Endothelial cell of umbilical vein (primary cell): ENCODE measurements around the gene MRTFA. TPM values are rescaled to one million over a fixed set of nuclear protein-coding genes. Genes with fewer than 3 reads are reported as not detected.

Experiments used
- BruUV-seq: library from RNA; stranded (reverse); fragments of 400-500 nt; replicated peaks from 2 replicates; lab custom pipeline; 2021; lab: Mats Ljungman, UMichigan
- CTCF ChIA-PET: fragments of 300-600, 350-600 bp; sonication (Branson Sonifier 250); formaldehyde crosslinking; loops from one replicate; lab custom pipeline; 2021; ENCODE audit warnings: antibody characterized with exemption, inconsistent platforms; lab: Charles Lee
- POLR2A ChIA-PET: fragments of 300-600, 350-600 bp; sonication (Branson Sonifier 250); formaldehyde crosslinking; loops from one replicate; lab custom pipeline; 2021; ENCODE audit warnings: antibody characterized with exemption, inconsistent platforms; lab: Charles Lee
- DNase-seq: peaks from one replicate; pipeline ENCODE4 v3.0.0-alpha.2; 2011; ENCODE audit warnings: low read depth, low spot score
- FAIRE-seq: peaks from 2 replicates; lab custom pipeline; 2011; peaks lifted over from hg19 to GRCh38; lab: Jason Lieb, UNC
- H2AFZ ChIP-seq: 2 replicates; pipeline ENCODE4 v1.6.0; 2012; ENCODE audit warnings: low read depth, low read length, control low read depth, inconsistent platforms
- H3K27ac ChIP-seq: 2 replicates; pipeline ENCODE4 v1.5.1; 2011; ENCODE audit warnings: low read depth, mild to moderate bottlenecking, control low read depth, low read length, moderate library complexity; ENCODE audit not compliant: insufficient read depth
- H3K27me3 ChIP-seq, 2 experiments: 2 replicates each; pipeline versions ENCODE4 v1.6.0 to v1.6.1; 2011; ENCODE audit warnings: low read length in 2 of 2, mixed read lengths in 1 of 2; ENCODE audit not compliant: control insufficient read depth in 2 of 2, insufficient read depth in 2 of 2
- H3K36me3 ChIP-seq, 2 experiments: 2 replicates in 1 of 2; 3 replicates in 1 of 2; pipeline ENCODE4 v1.5.1; 2011; ENCODE audit warnings: low read length in 2 of 2, mild to moderate bottlenecking in 1 of 2, moderate library complexity in 1 of 2; ENCODE audit not compliant: control insufficient read depth in 2 of 2, insufficient read depth in 2 of 2; ENCODE audit errors: extremely low read depth in 1 of 2
- H3K4me1 ChIP-seq: 3 replicates; pipeline ENCODE4 v1.5.1; 2011; ENCODE audit warnings: mild to moderate bottlenecking, low read length; ENCODE audit not compliant: control insufficient read depth, insufficient read depth; ENCODE audit errors: extremely low read depth
- H3K4me2 ChIP-seq: 2 replicates; pipeline ENCODE4 v1.6.1; 2011; ENCODE audit warnings: low read length, control low read depth, mixed read lengths; ENCODE audit not compliant: insufficient read depth
- H3K4me3 ChIP-seq, 3 experiments: fragments of 200-600 bp in 1 of 3; sonication (generic), shearing (Covaris generic) in 1 of 3; replicated peaks in 1 of 3; 2 replicates each; pipeline ENCODE4 v1.5.1; 2011 to 2016; ENCODE audit warnings: control low read depth in 3 of 3, low read length in 3 of 3, mild to moderate bottlenecking in 2 of 3, inconsistent platforms in 1 of 3, low read depth in 1 of 3, moderate library complexity in 1 of 3; ENCODE audit not compliant: insufficient read depth in 1 of 3
- H3K79me2 ChIP-seq: 2 replicates; pipeline ENCODE4 v1.6.0; 2012; ENCODE audit warnings: low read length, inconsistent platforms; ENCODE audit not compliant: control insufficient read depth, insufficient read depth
- H3K9ac ChIP-seq: replicated peaks from 2 replicates; pipeline ENCODE3; 2011; ENCODE audit warnings: low read length, control low read depth; ENCODE audit not compliant: insufficient read depth; ENCODE audit errors: extremely low read depth
- H3K9me1 ChIP-seq: replicated peaks from 3 replicates; pipeline ENCODE4 v1.6.0; 2011; ENCODE audit warnings: mild to moderate bottlenecking, low read length; ENCODE audit not compliant: control insufficient read depth, insufficient read depth; ENCODE audit errors: extremely low read depth
- H3K9me3 ChIP-seq: replicated peaks from 2 replicates; pipeline ENCODE4 v1.5.1; 2012; ENCODE audit warnings: low read length, inconsistent platforms; ENCODE audit not compliant: control insufficient read depth, insufficient read depth
- H4K20me1 ChIP-seq: replicated peaks from 2 replicates; pipeline ENCODE3; 2011; ENCODE audit warnings: mild to moderate bottlenecking, low read length; ENCODE audit not compliant: control insufficient read depth, insufficient read depth; ENCODE audit errors: extremely low read depth
- CTCF ChIP-seq, 2 donors: IDR thresholded peaks; 1 replicate in 1 of 2; 2 replicates in 1 of 2; pipeline ENCODE4 v1.5.1; 2011; ENCODE audit warnings: low read length in 2 of 2, mild to moderate bottlenecking in 2 of 2, moderate library complexity in 2 of 2, control low read depth in 1 of 2, inconsistent platforms in 1 of 2, low read depth in 1 of 2; ENCODE audit not compliant: insufficient read depth in 1 of 2; ENCODE audit errors: extremely low read depth in 1 of 2
- EZH2 ChIP-seq: IDR thresholded peaks from 2 replicates; pipeline ENCODE4 v1.6.1; 2012; ENCODE audit warnings: borderline replicate concordance, low read depth, mild to moderate bottlenecking, moderate library complexity, low read length, inconsistent platforms; ENCODE audit not compliant: severe bottlenecking
- FOS ChIP-seq: IDR thresholded peaks from 2 replicates; pipeline ENCODE4 v1.6.1; 2011; ENCODE audit warnings: mild to moderate bottlenecking, low read length, moderate library complexity, borderline replicate concordance; ENCODE audit not compliant: insufficient read depth
- GATA2 ChIP-seq: IDR thresholded peaks from 2 replicates; pipeline ENCODE4 v1.7.0; 2011; ENCODE audit warnings: low read depth, mild to moderate bottlenecking, moderate library complexity, mixed read lengths, low read length; ENCODE audit not compliant: insufficient read length, insufficient read depth
- JUN ChIP-seq: IDR thresholded peaks from 2 replicates; pipeline ENCODE4 v1.6.1; 2011; ENCODE audit warnings: borderline replicate concordance, low read depth; ENCODE audit not compliant: insufficient read length, insufficient read depth
- MAX ChIP-seq: IDR thresholded peaks from 2 replicates; pipeline ENCODE4 v1.6.1; 2011; ENCODE audit not compliant: insufficient read depth, insufficient read length
- MYC ChIP-seq: IDR thresholded peaks from one replicate; pipeline ENCODE4 v1.6.1; 2011; ENCODE audit warnings: mild to moderate bottlenecking, low read depth, low read length
- POLR2A ChIP-seq: IDR thresholded peaks from 2 replicates; pipeline ENCODE4 v1.6.1; 2012; ENCODE audit warnings: low read depth, mild to moderate bottlenecking, control low read depth, low read length
- POLR2AphosphoS5 ChIP-seq: IDR thresholded peaks from 2 replicates; pipeline ENCODE4 v1.6.1; 2012; ENCODE audit warnings: low read depth, mild to moderate bottlenecking, control low read depth, low read length, moderate library complexity; ENCODE audit not compliant: insufficient read depth
- dilution Hi-C: fragments of 300-500 bp; cut with MboI; formaldehyde crosslinking; loops from one replicate; pipeline ENCODE4 v1.15.0; 2019; ENCODE audit warnings: low sequenced_read_pairs; ENCODE audit not compliant: extremely low pct_ligation_motif_present
- intact Hi-C: fragments of 100-400 bp; cut with micrococcal nuclease; formaldehyde crosslinking; loops from one replicate; pipeline ENCODE4 v1.10.0; 2022
- polyA plus RNA-seq, 4 experiments: library from polyadenylated mRNA; depleted of rRNA in 3 of 4; stranded (reverse) in 3 of 4; unstranded in 1 of 4; fragments of >200 nt; gene quantifications; 2 replicates each; pipeline versions ENCODE4 v1.2.1 to v1.2.3, GENCODE V29; 2011 to 2012; ENCODE audit warnings: missing spikeins in 1 of 4
- total RNA-seq: library from RNA; stranded (reverse); gene quantifications from 2 replicates; pipeline ENCODE4 v1.2.3, GENCODE V29; 2021

MRTFA gene
- total and polyA plus RNA-seq, 2 donors (not counting 3 experiments of a cell fraction or from before 2014, with no cell fraction given), result 13.6 to 44.1 TPM

GRCh38 chr22:40415531-40416266, 220.8 kb downstream of the MRTFA start:
- H3K27me3 ChIP-seq, result no peaks in the 10 kb centered on the region
- no peaks in the 10 kb centered on the region for H3K4me1 ChIP-seq
- no peak overlapping the region for H3K9ac ChIP-seq
- ChIA-PET POLR2A (no interaction called here), CTCF (interaction anchor here (0.8 to 1.5 kb wide), 5 partner anchors 16 to 483 kb away, joined by 3 to 9 read pairs (median 4); no protein-coding TSS in a partner anchor)
- no peak overlapping the region for H3K27ac ChIP-seq
- DNase-seq (peak; percentile 25), FAIRE-seq (no peak)
- intact Hi-C loops, result no loop called here
- dilution Hi-C loops, result no loop called here
- H3K4me3 ChIP-seq, result no peak overlapping the region
- no peaks in the 10 kb centered on the region for H3K79me2 ChIP-seq
- TF ChIP-seq MYC, result no peak
- no peak for TF ChIP-seq JUN
- H3K4me2 ChIP-seq, result no peak overlapping the region
- H3K9me3 ChIP-seq, result no peaks in the 10 kb centered on the region
- no peak overlapping the region for H2AFZ ChIP-seq
- H3K9me1 ChIP-seq, result no peaks in the 10 kb centered on the region
- H4K20me1 ChIP-seq, result no peaks in the 10 kb centered on the region
- no TSS peak for BruUV-seq
- H3K36me3 ChIP-seq, result peaks cover 2 to 39% of the 10 kb centered on the region in 2 experiments

- peaks cover 2 to 37% of the 10 kb centered on the region in 2 experiments for H3K36me3 ChIP-seq
- H3K79me2 ChIP-seq, result no peaks in the 10 kb centered on the region
- POLR2A ChIA-PET, result no interaction called here
- CTCF ChIA-PET, result interaction anchor here (0.8 to 1.5 kb wide), 5 partner anchors 15 to 484 kb away, joined by 3 to 9 read pairs (median 4); no protein-coding TSS in a partner anchor
- dilution Hi-C loops (no loop called here), intact Hi-C loops (no loop called here)
- no peak overlapping the region for H3K4me3 ChIP-seq
- no peak overlapping the region for H3K27ac ChIP-seq
- no peak overlapping the region for H3K4me2 ChIP-seq
- H3K9me1 ChIP-seq, result no peaks in the 10 kb centered on the region
- no peaks in the 10 kb centered on the region for H3K4me1 ChIP-seq
- no peaks in the 10 kb centered on the region for H3K27me3 ChIP-seq
- no TSS peak for BruUV-seq
- no peak for TF ChIP-seq POLR2AphosphoS5
- no peak for TF ChIP-seq POLR2A
- TF ChIP-seq EZH2, result no peak
- no peak for TF ChIP-seq MAX
- no peak for TF ChIP-seq JUN
- TF ChIP-seq CTCF (IDR thresholded peaks at IDR 0.05; ENCODE audit: extremely low read depth in 1 of 2, insufficient read depth in 1 of 2, low read depth in 1 of 2, low read length in 2 of 2), result no peak
- TF ChIP-seq FOS, result no peak
- TF ChIP-seq GATA2, result no peak
- TF ChIP-seq MYC, result no peak
- H2AFZ ChIP-seq, result no peak overlapping the region
- no peaks in the 10 kb centered on the region for H3K9me3 ChIP-seq
- DNase-seq (no peak), FAIRE-seq (no peak)
- H4K20me1 ChIP-seq, result no peaks in the 10 kb centered on the region
- no peak overlapping the region for H3K9ac ChIP-seq
Measured at GRCh38 chr22:40414838-40415505, 221.5 kb downstream of the MRTFA start.
